Sigmoid colon (tissue), 7 donors: ENCODE measurements around the gene FBXW11. TPM values are rescaled to one million over a fixed set of nuclear protein-coding genes. Genes with fewer than 3 reads are reported as not detected.

Experiments used
- DNase-seq: peaks from one replicate; pipeline ENCODE4 v3.0.0-alpha.2; 2019
- H3K27ac ChIP-seq, 4 donors: fragments of 200-600 bp; sonication (generic); one replicate each; pipeline ENCODE4 v1.5.1; 2016 to 2019; ENCODE audit warnings: mild to moderate bottlenecking in 1 of 4
- H3K27me3 ChIP-seq, 3 donors: fragments of 200-600 bp; sonication (generic); one replicate each; pipeline ENCODE4 v1.5.1; 2019; ENCODE audit warnings: mild to moderate bottlenecking in 1 of 3
- H3K36me3 ChIP-seq, 4 donors: fragments of 200-600 bp; sonication (generic); one replicate each; pipeline ENCODE4 v1.5.1; 2016 to 2019
- H3K4me1 ChIP-seq, 4 donors: fragments of 200-600 bp; sonication (generic); one replicate each; pipeline ENCODE4 v1.5.1; 2017 to 2019
- H3K4me3 ChIP-seq, 4 donors: fragments of 200-600 bp; sonication (generic); one replicate each; pipeline ENCODE4 v1.5.1; 2017 to 2019; ENCODE audit warnings: mild to moderate bottlenecking in 2 of 4, moderate library complexity in 1 of 4
- H3K9me3 ChIP-seq, 4 donors: fragments of 200-600 bp in 3 of 4; sonication (generic) in 3 of 4; one replicate each; pipeline versions ENCODE4 v1.5.1 to v1.6.1; 2013 to 2019
- EP300 ChIP-seq, 4 donors: sonication (generic); formaldehyde crosslinking; IDR thresholded peaks; one replicate each; pipeline ENCODE4 v1.6.1; 2017; ENCODE audit warnings: antibody characterized with exemption in 4 of 4
- POLR2A ChIP-seq, 2 donors: fragments of 450-650 bp; IDR thresholded peaks; one replicate each; pipeline ENCODE4 v1.6.1; 2016; ENCODE audit warnings: antibody characterized with exemption in 2 of 2, mild to moderate bottlenecking in 2 of 2, moderate library complexity in 2 of 2
- POLR2AphosphoS5 ChIP-seq, 4 donors: sonication (generic); formaldehyde crosslinking; IDR thresholded peaks; one replicate each; pipeline ENCODE4 v1.6.1; 2017; ENCODE audit warnings: antibody characterized with exemption in 4 of 4
- WGBS, 2 donors: extraction: QIAGEN DNeasy Blood & Tissue Kit; methylation state at CpG; one replicate each; pipeline ENCODE4 v1.1.7; 2013; 5-methylcytosine and 5-hydroxymethylcytosine counted together
- intact Hi-C: fragments of 100-400 bp; cut with DNase I; formaldehyde crosslinking; loops from one replicate; pipeline ENCODE4 v1.15.1; 2023
- polyA plus RNA-seq, 3 donors: library from polyadenylated mRNA; stranded (reverse); fragments of 200-250 nt; gene quantifications; one replicate each; pipeline ENCODE4 v1.2.3, GENCODE V29; 2013
- total RNA-seq, 4 donors: library from RNA; depleted of rRNA; stranded (reverse); fragments of >200 nt; gene quantifications; one replicate each; pipeline ENCODE4 v1.1.0, GENCODE V29; 2016
- TF ChIP-seq, protein P1 (sequence below), 4 experiments: fragments of 450-650 bp in 3 of 4; fragments of 200-600 bp in 1 of 4; IDR thresholded peaks; one replicate each; pipeline ENCODE4 v1.5.1; 2016 to 2019; ENCODE audit warnings: antibody characterized with exemption in 4 of 4, mild to moderate bottlenecking in 3 of 4, moderate library complexity in 2 of 4
- donor health status: healthy with polysubstance abuse.
- donor health status: Bipolar disorder and iron deficiency.
- donor health status: healthy.

Gene FBXW11
- total and polyA plus RNA-seq, 7 donors, result 14.4 to 67.1 (median 42.9) TPM

DNA sequence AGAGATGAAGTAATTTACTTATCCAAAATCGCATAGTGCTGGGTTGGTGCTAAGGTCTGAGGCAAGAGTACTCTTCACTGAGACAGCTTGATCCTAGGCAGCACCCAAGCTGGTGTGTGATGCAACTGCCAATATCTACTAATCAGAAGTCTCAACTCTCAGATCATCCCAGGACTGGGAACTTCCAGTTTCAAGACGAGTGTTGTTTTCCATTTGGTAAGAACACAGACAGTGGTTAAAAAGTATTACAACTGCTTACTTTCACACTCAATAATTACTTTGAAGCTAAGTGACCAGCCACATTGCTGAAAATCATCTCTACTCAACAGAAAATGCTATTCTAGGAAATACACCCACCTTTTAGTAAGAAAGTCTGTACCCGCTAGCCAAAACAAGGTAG is 45.3 kb downstream of the FBXW11 start:
- no peak for DNase-seq
- H3K4me1 ChIP-seq, result peaks cover 0 to 90% (median 64%) of the 10 kb centered on the region in 4 donors
- no peaks in the 10 kb centered on the region for H3K9me3 ChIP-seq
- WGBS, 2 donors, result 74 to 83% methylated on average over 3 of the region's 3 CpGs
- no peaks in the 10 kb centered on the region for H3K36me3 ChIP-seq
- intact Hi-C loops, result no loop called here
- TF ChIP-seq EP300 (IDR thresholded peaks at IDR 0.05), result no peak
- no peak for TF ChIP-seq POLR2A (IDR thresholded peaks at IDR 0.05)
- TF ChIP-seq, protein P1, sequence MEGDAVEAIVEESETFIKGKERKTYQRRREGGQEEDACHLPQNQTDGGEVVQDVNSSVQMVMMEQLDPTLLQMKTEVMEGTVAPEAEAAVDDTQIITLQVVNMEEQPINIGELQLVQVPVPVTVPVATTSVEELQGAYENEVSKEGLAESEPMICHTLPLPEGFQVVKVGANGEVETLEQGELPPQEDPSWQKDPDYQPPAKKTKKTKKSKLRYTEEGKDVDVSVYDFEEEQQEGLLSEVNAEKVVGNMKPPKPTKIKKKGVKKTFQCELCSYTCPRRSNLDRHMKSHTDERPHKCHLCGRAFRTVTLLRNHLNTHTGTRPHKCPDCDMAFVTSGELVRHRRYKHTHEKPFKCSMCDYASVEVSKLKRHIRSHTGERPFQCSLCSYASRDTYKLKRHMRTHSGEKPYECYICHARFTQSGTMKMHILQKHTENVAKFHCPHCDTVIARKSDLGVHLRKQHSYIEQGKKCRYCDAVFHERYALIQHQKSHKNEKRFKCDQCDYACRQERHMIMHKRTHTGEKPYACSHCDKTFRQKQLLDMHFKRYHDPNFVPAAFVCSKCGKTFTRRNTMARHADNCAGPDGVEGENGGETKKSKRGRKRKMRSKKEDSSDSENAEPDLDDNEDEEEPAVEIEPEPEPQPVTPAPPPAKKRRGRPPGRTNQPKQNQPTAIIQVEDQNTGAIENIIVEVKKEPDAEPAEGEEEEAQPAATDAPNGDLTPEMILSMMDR (IDR thresholded peaks at IDR 0.05), result no peak
- no peak for TF ChIP-seq POLR2AphosphoS5 (IDR thresholded peaks at IDR 0.05)
- peak overlapping the region in 1 of 4 donors; percentile 58 for H3K27ac ChIP-seq
- H3K27me3 ChIP-seq, result no peaks in the 10 kb centered on the region
- H3K4me3 ChIP-seq, result no peak overlapping the region

DNA sequence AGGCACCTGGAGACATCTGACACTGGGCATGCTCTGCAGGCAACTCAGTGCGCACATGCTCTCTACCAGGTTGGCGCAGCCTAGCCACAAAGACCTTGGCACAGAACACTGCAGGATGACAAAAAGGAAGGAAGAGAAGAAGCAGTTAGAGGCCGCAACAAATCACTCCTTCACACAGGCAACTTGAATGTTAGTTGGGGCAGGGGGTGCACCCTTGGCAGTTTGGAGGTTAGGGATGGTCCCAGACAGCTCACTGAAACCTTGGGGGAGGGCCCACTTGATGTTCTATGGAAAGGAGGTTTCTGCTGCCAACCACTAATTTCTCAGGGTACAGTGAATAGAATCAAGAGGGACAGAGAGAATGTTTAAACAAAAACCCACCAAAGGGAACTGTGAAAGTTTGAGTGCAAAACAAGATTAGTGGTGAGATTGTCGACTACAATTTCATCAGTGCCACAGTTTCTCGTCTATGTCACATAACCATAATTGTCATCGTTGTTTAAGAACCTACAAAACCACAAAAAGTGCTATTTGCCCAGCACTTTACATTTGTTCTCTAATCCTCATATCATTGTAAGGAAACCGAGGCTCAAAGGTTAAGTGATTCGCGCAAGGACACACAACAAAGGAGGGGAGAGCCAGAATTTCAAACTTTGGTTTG is 48.7 kb downstream of the FBXW11 start:
- 58 to 88% methylated on average over 9 of the region's 9 CpGs for WGBS, 2 donors
- no peak for DNase-seq
- Histone ChIP-seq H3K4me1 (peaks cover 0 to 92% (median 67%) of the 10 kb centered on the region in 4 donors), H3K36me3 (no peaks in the 10 kb centered on the region), H3K4me3 (no peak overlapping the region), H3K27ac (peak overlapping the region; percentile 35 to 52 (median 52)), H3K27me3 (no peaks in the 10 kb centered on the region), H3K9me3 (no peaks in the 10 kb centered on the region)
- intact Hi-C loops, result no loop called here
- TF ChIP-seq POLR2AphosphoS5 (IDR thresholded peaks at IDR 0.05) (no peak), POLR2A (IDR thresholded peaks at IDR 0.05) (no peak), EP300 (IDR thresholded peaks at IDR 0.05) (no peak)
- TF ChIP-seq, protein P1 (IDR thresholded peaks at IDR 0.05), result no peak

DNA sequence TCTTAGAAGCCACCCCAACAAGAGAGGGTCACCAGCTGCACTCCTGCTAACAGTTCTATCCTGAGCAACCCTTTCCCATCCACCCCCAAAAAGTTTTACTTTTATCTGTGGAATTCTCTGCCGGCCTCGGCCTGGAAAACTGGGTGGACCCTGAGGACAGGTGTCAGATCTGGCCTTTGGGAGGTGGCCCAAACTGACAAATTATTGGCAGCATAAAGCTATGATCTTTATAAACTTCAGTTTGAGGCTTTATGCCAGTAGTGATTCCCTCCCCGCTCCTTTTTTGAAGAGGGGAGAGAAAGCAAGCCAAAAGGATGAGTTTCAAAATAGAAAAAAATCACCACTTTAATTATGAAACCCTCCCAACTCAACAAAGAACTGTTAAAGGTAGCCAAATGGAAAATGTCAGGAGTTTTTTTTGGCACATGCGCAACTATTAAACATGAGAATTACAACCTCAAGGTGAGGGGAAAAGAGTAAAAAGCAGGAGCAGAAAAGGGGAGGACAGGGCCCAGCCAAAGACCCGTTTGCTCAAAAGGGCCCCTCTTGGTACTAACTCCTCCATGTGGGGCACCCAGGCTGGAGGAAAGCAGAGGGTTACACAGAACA is 49.4 kb downstream of the FBXW11 start:
- TF ChIP-seq EP300 (IDR thresholded peaks at IDR 0.05) (no peak), POLR2A (IDR thresholded peaks at IDR 0.05) (no peak), POLR2AphosphoS5 (IDR thresholded peaks at IDR 0.05) (no peak)
- TF ChIP-seq, protein P1 (IDR thresholded peaks at IDR 0.05), result no peak
- WGBS, 2 donors, result 35 to 55% methylated on average over 5 of the region's 5 CpGs
- Histone ChIP-seq H3K9me3 (no peaks in the 10 kb centered on the region), H3K36me3 (no peaks in the 10 kb centered on the region), H3K27me3 (no peaks in the 10 kb centered on the region), H3K27ac (peak overlapping the region; percentile 35 to 52 (median 52)), H3K4me3 (no peak overlapping the region), H3K4me1 (peaks cover 0 to 85% (median 65%) of the 10 kb centered on the region in 4 donors)
- no peak for DNase-seq
- intact Hi-C loops, result no loop called here

DNA sequence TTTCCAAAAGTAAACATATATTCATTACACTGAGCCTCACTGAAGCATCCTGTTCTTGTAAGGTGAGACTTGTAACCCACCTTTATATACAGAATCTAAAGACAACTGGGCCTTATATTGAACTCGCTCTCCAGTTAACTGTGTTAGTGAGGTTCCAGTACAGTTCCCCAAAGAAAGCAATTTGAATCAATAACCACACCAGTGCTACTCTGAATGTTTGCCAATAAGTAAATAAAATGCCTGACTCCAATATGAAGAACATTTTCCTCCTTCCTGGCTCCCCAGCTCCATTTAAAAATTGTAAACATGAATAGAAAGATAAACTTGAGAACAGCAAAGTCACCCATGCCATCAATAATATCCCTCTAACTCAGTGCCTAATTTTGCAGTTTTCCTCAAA is 50.1 kb downstream of the FBXW11 start:
- Histone ChIP-seq H3K4me1 (peaks cover 0 to 84% (median 62%) of the 10 kb centered on the region in 4 donors), H3K27me3 (no peaks in the 10 kb centered on the region), H3K4me3 (no peak overlapping the region), H3K27ac (peak overlapping the region; percentile 35 to 52 (median 52)), H3K36me3 (no peaks in the 10 kb centered on the region), H3K9me3 (no peaks in the 10 kb centered on the region)
- WGBS, 2 donors, result 97 to 98% methylated on average over 1 of the region's 1 CpG
- intact Hi-C loops, result no loop called here
- no peak for DNase-seq
- TF ChIP-seq POLR2AphosphoS5 (IDR thresholded peaks at IDR 0.05) (no peak), POLR2A (IDR thresholded peaks at IDR 0.05) (no peak), EP300 (IDR thresholded peaks at IDR 0.05) (no peak)
- TF ChIP-seq, protein P1 (IDR thresholded peaks at IDR 0.05), result no peak
